ENCODE data around the gene CTSC. TPM values are rescaled to one million over a fixed set of nuclear protein-coding genes. Genes with fewer than 3 reads are reported as not detected.

CTSC gene
- total and polyA plus RNA-seq, 9 donors = 20.3 to 257 (median 29.2) TPM

- no peak overlapping the region for H3K4me3 ChIP-seq
- intact Hi-C loops (cut with DNase I) = no loop called here
- WGBS, 3 donors = 65 to 69% (median 67%) methylated on average over 3 of the region's 3 CpGs
- TF ChIP-seq, protein P1, sequence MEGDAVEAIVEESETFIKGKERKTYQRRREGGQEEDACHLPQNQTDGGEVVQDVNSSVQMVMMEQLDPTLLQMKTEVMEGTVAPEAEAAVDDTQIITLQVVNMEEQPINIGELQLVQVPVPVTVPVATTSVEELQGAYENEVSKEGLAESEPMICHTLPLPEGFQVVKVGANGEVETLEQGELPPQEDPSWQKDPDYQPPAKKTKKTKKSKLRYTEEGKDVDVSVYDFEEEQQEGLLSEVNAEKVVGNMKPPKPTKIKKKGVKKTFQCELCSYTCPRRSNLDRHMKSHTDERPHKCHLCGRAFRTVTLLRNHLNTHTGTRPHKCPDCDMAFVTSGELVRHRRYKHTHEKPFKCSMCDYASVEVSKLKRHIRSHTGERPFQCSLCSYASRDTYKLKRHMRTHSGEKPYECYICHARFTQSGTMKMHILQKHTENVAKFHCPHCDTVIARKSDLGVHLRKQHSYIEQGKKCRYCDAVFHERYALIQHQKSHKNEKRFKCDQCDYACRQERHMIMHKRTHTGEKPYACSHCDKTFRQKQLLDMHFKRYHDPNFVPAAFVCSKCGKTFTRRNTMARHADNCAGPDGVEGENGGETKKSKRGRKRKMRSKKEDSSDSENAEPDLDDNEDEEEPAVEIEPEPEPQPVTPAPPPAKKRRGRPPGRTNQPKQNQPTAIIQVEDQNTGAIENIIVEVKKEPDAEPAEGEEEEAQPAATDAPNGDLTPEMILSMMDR (IDR thresholded peaks at IDR 0.05) = no peak
- TF ChIP-seq POLR2A (IDR thresholded peaks at IDR 0.05) = no peak
- no peak for TF ChIP-seq EP300 (IDR thresholded peaks at IDR 0.05)
- peaks cover 2% of the 10 kb centered on the region for H3K27me3 ChIP-seq
- no peaks in the 10 kb centered on the region for H3K9me3 ChIP-seq
- H3K4me1 ChIP-seq (ENCODE audit: insufficient read depth) = no peaks in the 10 kb centered on the region
- no peak for DNase-seq
- no peaks in the 10 kb centered on the region for H3K36me3 ChIP-seq
- no peak overlapping the region for H3K27ac ChIP-seq
Measured at GRCh38 chr11:88277349-88277915, 60.1 kb downstream of the CTSC start.

DNA sequence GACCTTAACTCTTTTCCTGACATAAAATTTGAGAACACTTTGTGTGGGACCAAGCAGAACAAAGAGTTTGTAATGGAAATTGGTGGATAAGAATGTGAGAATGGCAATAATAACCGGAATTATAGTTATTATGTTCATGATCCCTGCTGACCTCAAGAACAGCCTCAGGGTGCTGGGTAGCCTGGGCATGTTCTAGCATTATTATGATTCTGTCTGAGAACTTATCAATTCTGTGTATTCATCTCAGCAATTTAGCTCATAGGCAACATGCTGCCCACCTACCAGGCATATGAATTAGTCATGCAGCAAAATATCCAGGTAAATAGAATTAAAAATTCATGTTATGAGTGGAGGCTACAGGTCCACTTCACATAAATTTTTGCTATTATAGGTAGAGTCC lies 61.9 kb downstream of the CTSC start:
- H3K4me3 ChIP-seq = no peak overlapping the region
- peaks cover 2% of the 10 kb centered on the region for H3K27me3 ChIP-seq
- no peak for DNase-seq
- no peaks in the 10 kb centered on the region for H3K36me3 ChIP-seq
- intact Hi-C loops (cut with DNase I) = no loop called here
- H3K27ac ChIP-seq = no peak overlapping the region
- TF ChIP-seq, protein P1 (IDR thresholded peaks at IDR 0.05) = no peak
- no peak for TF ChIP-seq POLR2A (IDR thresholded peaks at IDR 0.05)
- no peak for TF ChIP-seq EP300 (IDR thresholded peaks at IDR 0.05)
- no peaks in the 10 kb centered on the region for H3K9me3 ChIP-seq
- WGBS, 3 donors = 71 to 81% (median 77%) methylated on average over 1 of the region's 1 CpG
- no peaks in the 10 kb centered on the region for H3K4me1 ChIP-seq (ENCODE audit: insufficient read depth)

DNA sequence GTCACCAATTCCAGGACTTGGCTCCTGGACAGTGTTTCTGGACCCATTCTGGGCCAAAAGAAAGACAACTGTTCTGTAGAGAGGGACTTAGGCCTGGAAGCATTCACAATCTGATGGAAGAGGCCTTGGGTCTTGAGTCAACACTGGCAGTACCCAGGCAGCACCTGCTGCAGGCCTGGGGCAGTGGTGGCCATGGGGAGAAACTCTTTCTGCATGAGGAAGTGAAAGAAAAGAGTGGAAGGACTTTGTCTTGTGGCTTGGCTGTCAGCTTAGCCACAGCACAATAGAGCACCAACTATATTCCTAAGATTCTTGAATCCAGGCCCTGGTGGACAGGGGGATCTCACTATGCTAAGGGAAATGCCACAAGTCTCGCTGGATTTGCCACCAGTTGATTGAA lies 70.6 kb downstream of the CTSC start:
- 89 to 100% (median 93%) methylated on average over 1 of the region's 1 CpG for WGBS, 3 donors
- intact Hi-C loops (cut with DNase I) = no loop called here
- Histone ChIP-seq H3K4me3 (no peak overlapping the region), H3K9me3 (no peaks in the 10 kb centered on the region), H3K27me3 (no peaks in the 10 kb centered on the region), H3K27ac (no peak overlapping the region), H3K36me3 (no peaks in the 10 kb centered on the region), H3K4me1 (ENCODE audit: insufficient read depth) (no peaks in the 10 kb centered on the region)
- DNase-seq = no peak
- TF ChIP-seq EP300 (IDR thresholded peaks at IDR 0.05) (no peak), POLR2A (IDR thresholded peaks at IDR 0.05) (no peak)
- TF ChIP-seq, protein P1 (IDR thresholded peaks at IDR 0.05) = no peak

GRCh38 chr11:88266157-88266556 lies 71.4 kb downstream of the CTSC start:
- TF ChIP-seq POLR2A (IDR thresholded peaks at IDR 0.05) = no peak
- TF ChIP-seq EP300 (IDR thresholded peaks at IDR 0.05) = no peak
- TF ChIP-seq, protein P1 (IDR thresholded peaks at IDR 0.05) = no peak
- H3K4me3 ChIP-seq = no peak overlapping the region
- DNase-seq = no peak
- no peaks in the 10 kb centered on the region for H3K27me3 ChIP-seq
- no peaks in the 10 kb centered on the region for H3K4me1 ChIP-seq (ENCODE audit: insufficient read depth)
- no peaks in the 10 kb centered on the region for H3K36me3 ChIP-seq
- no peaks in the 10 kb centered on the region for H3K9me3 ChIP-seq
- no peak overlapping the region for H3K27ac ChIP-seq
- intact Hi-C loops (cut with DNase I) = no loop called here

All from ovary (tissue), 9 donors.